Adrenal gland (tissue), 5 donors: Measurements from ENCODE around the gene EPHA3.

ENCODE experiments used
- POLR2A ChIP-seq, 2 donors: fragments of 450-650 bp; IDR thresholded peaks; one replicate each; pipeline ENCODE4 v1.6.1; 2017; ENCODE audit warnings: antibody characterized with exemption in 2 of 2, mild to moderate bottlenecking in 2 of 2, moderate library complexity in 1 of 2
- TF ChIP-seq, protein P1 (sequence below), 6 experiments: fragments of 450-650 bp in 4 of 6; fragments of 200-600 bp in 2 of 6; sonication (generic) in 1 of 6; IDR thresholded peaks; 1 replicate in 5 of 6; 2 replicates in 1 of 6; pipeline versions ENCODE4 v1.5.1 to v1.8.0; 2016 to 2021; ENCODE audit warnings: antibody characterized with exemption in 6 of 6, mild to moderate bottlenecking in 2 of 6, moderate library complexity in 1 of 6
- donor health status: DM: no; HTN: no; CAD: no.

DNA sequence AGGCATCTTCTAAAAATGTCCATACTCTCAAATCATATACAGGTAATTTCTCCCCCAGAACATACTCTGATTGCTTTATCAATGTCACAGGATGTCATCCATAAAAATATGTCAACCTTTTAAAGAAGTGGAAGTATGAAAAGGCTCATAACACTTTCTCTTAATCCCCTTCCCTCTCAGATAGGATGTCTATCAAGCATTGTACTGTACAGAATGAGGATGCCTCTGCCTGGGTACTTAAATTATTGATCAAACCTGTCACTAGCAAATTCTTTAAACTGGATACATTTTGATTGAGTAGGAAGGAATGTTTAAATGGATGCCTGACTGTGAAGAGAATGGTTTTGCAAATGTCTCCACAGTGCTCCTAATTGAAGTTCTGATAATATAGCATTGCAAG, 168.7 kb downstream of the EPHA3 start:
- TF ChIP-seq, protein P1, sequence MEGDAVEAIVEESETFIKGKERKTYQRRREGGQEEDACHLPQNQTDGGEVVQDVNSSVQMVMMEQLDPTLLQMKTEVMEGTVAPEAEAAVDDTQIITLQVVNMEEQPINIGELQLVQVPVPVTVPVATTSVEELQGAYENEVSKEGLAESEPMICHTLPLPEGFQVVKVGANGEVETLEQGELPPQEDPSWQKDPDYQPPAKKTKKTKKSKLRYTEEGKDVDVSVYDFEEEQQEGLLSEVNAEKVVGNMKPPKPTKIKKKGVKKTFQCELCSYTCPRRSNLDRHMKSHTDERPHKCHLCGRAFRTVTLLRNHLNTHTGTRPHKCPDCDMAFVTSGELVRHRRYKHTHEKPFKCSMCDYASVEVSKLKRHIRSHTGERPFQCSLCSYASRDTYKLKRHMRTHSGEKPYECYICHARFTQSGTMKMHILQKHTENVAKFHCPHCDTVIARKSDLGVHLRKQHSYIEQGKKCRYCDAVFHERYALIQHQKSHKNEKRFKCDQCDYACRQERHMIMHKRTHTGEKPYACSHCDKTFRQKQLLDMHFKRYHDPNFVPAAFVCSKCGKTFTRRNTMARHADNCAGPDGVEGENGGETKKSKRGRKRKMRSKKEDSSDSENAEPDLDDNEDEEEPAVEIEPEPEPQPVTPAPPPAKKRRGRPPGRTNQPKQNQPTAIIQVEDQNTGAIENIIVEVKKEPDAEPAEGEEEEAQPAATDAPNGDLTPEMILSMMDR (IDR thresholded peaks at IDR 0.05) = no peak
- TF ChIP-seq POLR2A (IDR thresholded peaks at IDR 0.05) = no peak
